GM21717 (cell line): ENCODE data around the gene CALML3.

ENCODE experiments used
- ATAC-seq: cut with Tn5 transposase; IDR thresholded peaks from one replicate; pipeline ENCODE4 v1.9.1; 2021; ENCODE audit warnings: mild to moderate bottlenecking, moderate library complexity; ENCODE audit not compliant: unreplicated experiment

Gene CALML3

GRCh38 chr10:5538446-5538845 is 13.7 kb downstream of the CALML3 start:
- ATAC-seq, result no peak

DNA sequence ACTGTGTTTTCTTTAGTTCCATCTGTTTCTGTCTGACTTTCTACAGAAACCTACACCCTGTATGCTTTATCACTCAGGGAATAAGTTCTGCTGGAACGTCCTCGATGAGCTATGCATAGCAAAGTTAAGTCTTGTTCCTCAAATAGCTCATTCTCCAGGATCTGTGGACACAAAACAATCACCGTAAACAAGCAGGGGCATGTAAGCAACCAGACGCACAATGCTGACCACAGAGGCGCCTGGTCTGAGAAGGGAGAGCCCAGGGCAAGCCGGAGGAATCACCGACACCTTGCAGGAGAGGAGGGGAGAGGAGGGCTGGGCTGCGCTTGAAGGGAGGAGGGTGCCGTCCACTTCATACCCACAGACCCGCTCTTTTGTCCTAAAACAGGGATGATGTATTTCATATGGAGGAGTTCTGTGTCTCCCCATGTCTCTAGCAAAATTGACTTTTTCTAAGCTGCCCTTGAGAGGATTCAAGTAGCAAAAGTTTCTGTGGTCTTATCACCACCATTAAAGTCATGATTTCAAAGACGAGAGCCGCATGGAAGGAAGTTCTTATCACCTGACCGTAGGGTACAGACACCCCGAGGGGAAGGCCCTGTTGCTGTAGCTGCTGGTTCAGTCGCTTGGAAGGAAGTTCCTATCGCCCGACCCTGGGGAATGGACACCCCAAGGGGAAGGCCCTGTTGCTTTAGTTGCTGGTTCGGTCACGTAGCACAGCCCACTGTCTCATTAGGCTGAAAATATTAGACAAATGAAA is 14.3 kb downstream of the CALML3 start:
- ATAC-seq, result no peak

GRCh38 chr10:5540080-5540479 is 15.3 kb downstream of the CALML3 start:
- no peak for ATAC-seq

DNA sequence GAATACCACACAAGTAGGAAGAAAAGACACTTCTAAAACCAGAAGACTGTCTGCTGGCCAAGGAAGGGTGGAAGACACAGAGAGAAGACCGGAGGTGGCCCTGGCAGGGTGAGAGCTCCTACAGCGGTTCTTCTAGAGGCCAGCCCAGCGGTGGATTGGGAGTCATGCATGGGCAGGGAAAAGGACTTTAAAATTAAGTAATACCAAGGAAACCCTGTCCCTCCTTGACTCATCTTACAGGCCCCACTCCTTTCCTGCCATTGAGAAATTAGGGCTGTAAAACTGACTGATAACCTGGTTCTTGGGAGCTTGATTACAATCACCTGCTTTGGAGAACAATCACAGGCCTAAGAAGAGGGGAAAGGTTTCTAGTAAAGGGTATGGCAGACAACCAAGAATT is 16.1 kb downstream of the CALML3 start:
- ATAC-seq, result no peak

GRCh38 chr10:5542100-5542499 is 17.3 kb downstream of the CALML3 start:
- no peak for ATAC-seq

DNA sequence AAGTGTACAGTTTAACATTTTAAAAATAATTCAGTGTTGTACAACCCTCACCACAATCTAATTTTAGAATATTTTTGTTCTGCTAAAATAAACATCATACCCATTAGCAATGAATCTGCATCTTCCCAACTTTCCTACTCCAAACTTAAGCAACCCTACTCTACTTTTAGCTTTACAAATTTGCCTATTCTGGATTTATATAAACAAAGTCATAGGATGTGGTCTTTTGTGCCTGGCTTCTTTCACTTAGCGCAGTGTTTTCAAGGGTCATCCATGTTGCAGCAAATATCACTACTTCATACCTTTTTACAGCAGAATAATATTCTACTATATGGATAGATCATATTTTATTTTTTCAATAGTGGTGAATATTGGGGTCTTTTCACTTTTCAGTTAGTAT is 18.9 kb downstream of the CALML3 start:
- no peak for ATAC-seq

GRCh38 chr10:5544216-5544805 is 19.6 kb downstream of the CALML3 start:
- no peak for ATAC-seq

DNA sequence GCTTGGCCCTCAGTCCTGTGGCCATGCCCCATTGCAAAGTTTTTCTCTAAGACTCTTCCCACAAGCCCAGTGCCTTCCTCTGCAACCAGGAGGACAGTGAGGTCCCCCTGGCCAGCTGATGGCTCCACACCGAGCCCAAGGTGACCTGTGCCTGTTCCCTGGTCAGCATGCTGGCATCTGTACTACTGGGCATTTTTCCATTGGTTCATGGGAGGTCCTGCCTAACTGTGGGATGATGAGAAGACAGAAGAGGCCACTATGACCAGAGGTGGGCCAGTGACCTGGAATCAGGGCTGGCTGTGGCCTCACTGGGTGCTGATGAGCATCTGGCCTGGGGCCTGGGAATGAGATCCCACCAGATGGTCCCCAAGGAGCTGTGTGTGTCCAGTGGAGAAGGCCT is 20.2 kb downstream of the CALML3 start:
- ATAC-seq, result no peak

DNA sequence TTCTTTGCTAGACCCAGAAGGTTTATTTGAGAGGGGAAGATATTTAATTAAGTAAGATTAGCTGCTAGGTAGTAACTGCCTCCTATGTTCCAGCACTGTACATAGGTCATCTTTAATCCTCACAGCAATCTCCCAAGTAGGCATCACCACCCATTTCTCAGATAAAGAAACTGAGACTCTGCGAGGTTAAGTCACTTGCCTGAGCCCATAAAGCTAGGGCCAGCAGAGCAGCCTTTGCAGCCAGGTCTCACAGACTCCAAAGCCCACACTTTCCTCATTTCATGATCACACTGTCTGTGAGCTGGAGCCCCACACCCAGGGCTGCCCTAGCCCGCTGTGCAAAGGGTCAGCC is 20.6 kb downstream of the CALML3 start:
- no peak for ATAC-seq

DNA sequence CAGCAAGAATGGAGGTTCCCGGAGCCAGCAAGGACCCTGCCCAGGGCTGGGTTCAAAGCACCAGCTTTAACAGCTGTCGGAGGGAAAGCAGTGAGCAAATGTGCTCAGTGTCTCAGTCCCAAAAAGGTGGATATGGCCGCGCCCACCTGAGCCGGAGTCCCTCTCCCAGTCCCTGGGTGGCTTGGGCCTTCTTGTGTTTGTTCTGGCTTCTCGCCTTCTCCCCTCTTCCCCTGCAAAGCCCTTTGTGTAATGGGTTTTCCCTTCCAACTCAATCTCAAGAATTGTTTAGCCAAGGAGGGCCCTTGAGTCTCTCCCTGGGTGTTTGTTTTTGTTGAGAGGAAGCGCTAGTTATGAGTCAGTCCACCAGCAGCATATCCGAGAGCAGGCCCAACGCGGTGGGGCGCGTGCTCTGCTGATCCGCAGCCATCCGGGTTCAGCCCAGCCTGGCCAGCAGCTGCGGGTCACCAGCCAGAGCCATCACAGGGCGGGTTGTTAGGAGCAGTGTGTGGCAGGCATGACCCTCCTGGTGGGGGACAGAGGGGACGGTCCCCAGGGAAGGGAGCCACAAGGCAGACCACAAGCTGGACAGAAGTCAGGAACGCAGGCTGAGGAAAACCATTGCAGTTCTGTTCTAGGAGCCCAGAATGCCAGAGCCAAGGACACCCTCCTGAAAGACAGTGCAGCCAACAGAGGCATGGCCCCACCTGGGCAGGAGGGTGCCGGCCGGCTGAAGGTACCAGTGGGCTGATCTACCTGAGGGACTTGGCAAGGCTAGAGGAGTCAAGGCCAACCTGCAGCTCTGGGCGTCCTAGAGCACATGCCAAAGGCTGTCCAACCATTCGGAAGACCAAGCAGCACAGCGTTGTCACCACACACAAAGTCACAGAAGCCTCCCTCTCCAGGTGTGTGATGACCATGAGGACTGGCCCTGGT is 21.3 kb downstream of the CALML3 start:
- no peak for ATAC-seq

GRCh38 chr10:5546891-5547680 is 22.3 kb downstream of the CALML3 start:
- ATAC-seq, result no peak

- ATAC-seq, result no peak
Observed at GRCh38 chr10:5547681-5547930, 22.8 kb downstream of the CALML3 start.

DNA sequence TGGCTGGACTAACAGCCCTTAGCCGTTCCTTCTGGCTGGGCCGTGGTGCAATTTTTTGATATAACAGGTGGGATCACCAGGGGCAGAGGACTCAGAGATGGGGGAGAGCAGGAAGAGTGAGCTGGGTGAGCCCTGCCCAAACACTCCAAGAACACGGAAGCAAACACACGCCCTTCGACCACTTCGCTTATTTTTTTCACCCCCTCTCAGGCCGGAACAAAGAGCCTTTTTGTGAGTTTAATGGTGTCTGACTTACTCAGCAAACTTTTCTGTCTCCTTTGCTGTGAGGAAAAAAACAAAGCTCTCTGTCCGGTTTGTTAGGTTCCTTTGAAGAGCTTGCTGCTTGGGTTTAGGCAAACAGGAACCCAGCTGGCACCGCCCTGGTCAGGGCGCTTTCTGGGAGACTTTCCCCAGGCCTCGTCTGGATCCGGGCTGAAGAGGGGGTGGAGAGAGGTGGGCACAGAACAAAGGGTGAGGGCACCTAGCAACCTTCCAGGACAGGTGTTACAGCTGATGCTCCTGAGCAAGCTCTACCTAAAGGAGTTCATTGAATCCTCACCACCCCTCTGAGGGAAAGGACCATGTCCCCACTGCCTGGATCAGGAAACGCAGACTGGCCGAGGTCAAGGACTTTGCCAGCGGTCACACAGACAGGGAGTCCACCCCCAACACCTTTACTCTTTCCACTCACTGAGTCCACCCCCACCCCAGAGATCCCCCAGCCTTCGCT is 23.3 kb downstream of the CALML3 start:
- no peak for ATAC-seq

GRCh38 chr10:5549462-5550249 is 24.9 kb downstream of the CALML3 start:
- ATAC-seq, result no peak

GRCh38 chr10:5550250-5550545 is 25.4 kb downstream of the CALML3 start:
- ATAC-seq, result no peak

DNA sequence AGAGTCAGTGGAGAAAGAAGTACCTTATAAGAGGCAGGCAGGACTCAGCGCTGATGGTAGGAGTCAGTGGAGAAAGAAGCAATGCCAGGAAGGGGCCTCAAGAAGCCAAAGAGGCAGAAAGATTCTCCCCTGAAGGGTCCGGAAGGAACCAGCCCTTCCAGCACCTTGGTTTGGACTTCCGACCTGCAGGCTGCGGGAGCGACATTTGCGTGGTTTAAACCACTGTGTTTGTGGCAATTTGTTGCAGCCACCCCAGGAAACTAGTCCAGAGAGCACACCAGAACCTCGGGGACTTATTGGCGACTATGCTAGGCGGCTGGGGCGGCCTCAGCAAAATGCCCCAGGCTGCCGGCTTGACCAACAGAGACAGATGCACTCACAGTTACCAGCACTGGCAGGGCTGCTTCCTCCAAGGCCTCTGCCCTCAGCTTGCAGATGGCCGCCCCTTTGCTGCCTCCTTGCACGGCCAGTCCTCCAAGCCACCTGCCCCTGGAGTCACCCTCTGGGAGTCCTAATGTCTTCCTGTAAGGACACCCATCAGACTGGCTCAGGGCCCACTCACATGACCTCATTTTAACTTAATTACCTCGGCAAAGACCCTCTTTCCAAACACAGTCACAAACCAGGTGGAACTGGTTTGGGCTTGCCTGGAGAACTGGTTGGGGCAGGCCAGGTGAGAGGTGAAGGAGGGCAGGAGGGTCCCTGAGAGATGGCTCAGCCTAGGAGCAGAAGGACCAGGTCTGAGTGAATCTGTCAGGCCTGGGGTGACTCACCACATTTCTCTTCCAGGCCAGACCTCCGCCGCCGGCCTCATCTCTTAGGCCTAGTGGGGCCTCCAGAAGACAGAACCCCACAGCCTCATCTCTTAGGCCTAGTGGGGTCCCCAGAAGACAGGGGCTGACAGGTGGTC is 26.1 kb downstream of the CALML3 start:
- no peak for ATAC-seq

- ATAC-seq, result peak; percentile 40
Observed at GRCh38 chr10:5551531-5552375, 27.0 kb downstream of the CALML3 start.
